IMR-90 (cell line): ENCODE results near the gene SLBP. TPM values are rescaled to one million over a fixed set of nuclear protein-coding genes. Genes with fewer than 3 reads are reported as not detected.

Experiments
- ATAC-seq: fragments of 200-7000 bp; cut with Tn5 transposase; 2 replicates; pipeline ENCODE4 v1.9.1; 2020; ENCODE audit warnings: low read depth, mild to moderate bottlenecking, moderate library complexity
- BruUV-seq: library from RNA; stranded (reverse); fragments of 400-500 nt; replicated peaks from 2 replicates; lab custom pipeline; 2021; lab: Mats Ljungman, UMichigan
- CTCF ChIA-PET: fragments of 300-600 bp; formaldehyde crosslinking; extraction: SDS; loops from one replicate; lab custom pipeline; 2021; ENCODE audit warnings: antibody characterized with exemption; lab: Yijun Ruan, JAX
- POLR2A ChIA-PET: fragments of 300-600 bp; sonication (Branson Sonifier 250); formaldehyde crosslinking; loops from one replicate; lab custom pipeline; 2022; ENCODE audit warnings: antibody characterized with exemption; ENCODE audit not compliant: unreplicated experiment; lab: Charles Lee
- DNase-seq: peaks from one replicate; pipeline ENCODE4 v3.0.0; 2013
- H2AFZ ChIP-seq: replicated peaks from 2 replicates; pipeline ENCODE3; 2013; ENCODE audit warnings: low read length, mild to moderate bottlenecking; ENCODE audit not compliant: poor library complexity
- H2AK5ac ChIP-seq: 2 replicates; pipeline ENCODE4 v1.6.1; 2013; ENCODE audit warnings: low read depth, low read length, inconsistent platforms
- H2AK9ac ChIP-seq: replicated peaks from 2 replicates; pipeline ENCODE3; 2013; ENCODE audit warnings: mild to moderate bottlenecking, low read depth, low read length, moderate library complexity; ENCODE audit not compliant: poor library complexity
- H2BK120ac ChIP-seq: 2 replicates; pipeline ENCODE4 v1.6.1; 2013; ENCODE audit warnings: low read depth, low read length, inconsistent platforms
- H2BK15ac ChIP-seq: 3 replicates; pipeline ENCODE4 v1.6.1; 2013; ENCODE audit warnings: low read depth, low read length, inconsistent platforms
- H2BK20ac ChIP-seq: 2 replicates; pipeline ENCODE4 v1.6.1; 2013; ENCODE audit warnings: low read depth, mild to moderate bottlenecking, inconsistent platforms, low read length, moderate library complexity
- H2BK5ac ChIP-seq: 2 replicates; pipeline ENCODE4 v1.6.1; 2013; ENCODE audit warnings: mild to moderate bottlenecking, low read depth, low read length, inconsistent platforms; ENCODE audit not compliant: poor library complexity, severe bottlenecking
- H3K14ac ChIP-seq: replicated peaks from 2 replicates; pipeline ENCODE4 v1.6.1; 2013; ENCODE audit warnings: low read depth, low read length, inconsistent platforms
- H3K18ac ChIP-seq: 2 replicates; pipeline ENCODE4 v1.6.1; 2013; ENCODE audit warnings: low read depth, low read length, control low read depth
- H3K23ac ChIP-seq: 2 replicates; pipeline ENCODE4 v1.6.1; 2013; ENCODE audit warnings: low read depth, low read length, inconsistent platforms
- H3K27ac ChIP-seq: 2 replicates; pipeline ENCODE4 v1.5.1; 2013; ENCODE audit warnings: mild to moderate bottlenecking, control low read depth, low read length; ENCODE audit not compliant: insufficient read depth
- H3K27me3 ChIP-seq: 2 replicates; pipeline ENCODE4 v1.6.1; 2013; ENCODE audit warnings: low read length; ENCODE audit not compliant: control insufficient read depth, insufficient read depth
- H3K36me3 ChIP-seq: 2 replicates; pipeline ENCODE4 v1.6.1; 2013; ENCODE audit warnings: low read length, mixed read lengths; ENCODE audit not compliant: control insufficient read depth, insufficient read depth
- H3K4ac ChIP-seq: 2 replicates; pipeline ENCODE4 v1.6.1; 2013; ENCODE audit warnings: low read depth, low read length, inconsistent platforms
- H3K4me1 ChIP-seq: 2 replicates; pipeline ENCODE4 v1.6.1; 2013; ENCODE audit warnings: low read length, mixed read lengths; ENCODE audit not compliant: control insufficient read depth, insufficient read depth
- H3K4me2 ChIP-seq: 2 replicates; pipeline ENCODE4 v1.6.1; 2013; ENCODE audit warnings: low read depth, mild to moderate bottlenecking, control low read depth, low read length, moderate library complexity
- H3K4me3 ChIP-seq: 2 replicates; pipeline ENCODE4 v1.5.1; 2013; ENCODE audit warnings: low read depth, mild to moderate bottlenecking, control low read depth, low read length, moderate library complexity; ENCODE audit not compliant: insufficient read depth
- H3K56ac ChIP-seq: 2 replicates; pipeline ENCODE4 v1.6.1; 2013; ENCODE audit warnings: low read length, inconsistent platforms; ENCODE audit not compliant: insufficient read depth; ENCODE audit errors: extremely low read depth
- H3K79me1 ChIP-seq, 2 experiments: 2 replicates each; pipeline ENCODE4 v1.6.1; 2013; ENCODE audit warnings: low read length in 2 of 2, inconsistent platforms in 1 of 2, low read depth in 1 of 2
- H3K9ac ChIP-seq: 2 replicates; pipeline ENCODE4 v1.6.1; 2013; ENCODE audit warnings: low read depth, low read length, control low read depth
- H3K9me1 ChIP-seq: 2 replicates; pipeline ENCODE4 v1.6.1; 2013; ENCODE audit warnings: low read length, inconsistent platforms; ENCODE audit not compliant: insufficient read depth
- H3K9me3 ChIP-seq: 2 replicates; pipeline ENCODE4 v1.6.1; 2013; ENCODE audit warnings: low read length; ENCODE audit not compliant: control insufficient read depth, insufficient read depth
- H4K20me1 ChIP-seq: 2 replicates; pipeline ENCODE4 v1.6.1; 2013; ENCODE audit warnings: low read length, inconsistent platforms; ENCODE audit not compliant: insufficient read depth
- H4K5ac ChIP-seq: 2 replicates; pipeline ENCODE4 v1.6.1; 2013; ENCODE audit warnings: mild to moderate bottlenecking, low read depth, low read length, control low read depth
- H4K8ac ChIP-seq, 2 experiments: 2 replicates each; pipeline ENCODE4 v1.6.1; 2013; ENCODE audit warnings: low read depth in 2 of 2, low read length in 2 of 2, control low read depth in 1 of 2, inconsistent platforms in 1 of 2
- H4K91ac ChIP-seq: 2 replicates; pipeline ENCODE4 v1.6.1; 2013; ENCODE audit warnings: low read depth, low read length, inconsistent platforms; ENCODE audit not compliant: insufficient read depth
- CHD1 ChIP-seq: IDR thresholded peaks from 2 replicates; pipeline ENCODE4 v1.6.1; 2012; ENCODE audit warnings: low read depth, low read length, improper control_type of control experiment
- CTCF ChIP-seq: conservative IDR thresholded peaks from 2 replicates; pipeline ENCODE4 v1.5.1; 2012; ENCODE audit warnings: mild to moderate bottlenecking, low read depth, low read length, improper control_type of control experiment
- ELK1 ChIP-seq: fragments of 150-350 bp; IDR thresholded peaks from 2 replicates; pipeline ENCODE4 v1.6.1; 2016; ENCODE audit warnings: low read depth, mild to moderate bottlenecking, low read length, moderate library complexity, borderline replicate concordance
- FOS ChIP-seq: fragments of 150-350 bp; IDR thresholded peaks from 2 replicates; pipeline ENCODE4 v1.6.1; 2016; ENCODE audit warnings: low read depth, low read length
- MAZ ChIP-seq: IDR thresholded peaks from 2 replicates; pipeline ENCODE4 v1.6.1; 2012; ENCODE audit warnings: low read depth, mild to moderate bottlenecking, low read length, improper control_type of control experiment, moderate library complexity, borderline replicate concordance
- RAD21 ChIP-seq: IDR thresholded peaks from 2 replicates; pipeline ENCODE4 v1.6.1; 2012; ENCODE audit warnings: low read length, improper control_type of control experiment
- SMC3 ChIP-seq: fragments of 150-350 bp; IDR thresholded peaks from 2 replicates; pipeline ENCODE4 v1.6.1; 2016; ENCODE audit warnings: low read depth, mild to moderate bottlenecking, antibody characterized with exemption, low read length, moderate library complexity
- WGBS, 2 experiments: methylation state at CpG; one replicate each; pipeline versions ENCODE4 v1.1.5 to v1.1.7; 2013; ENCODE audit warnings: missing lambda C conversion rate in 2 of 2; ENCODE audit not compliant: insufficient read length in 1 of 2; ENCODE audit errors: extremely low coverage in 2 of 2; 5-methylcytosine and 5-hydroxymethylcytosine counted together
- dilution Hi-C: fragments of 300-500 bp; cut with HindIII; formaldehyde crosslinking; loops from one replicate; pipeline ENCODE4 v1.14.3; 2018; ENCODE audit warnings: low sequenced_read_pairs; ENCODE audit not compliant: unreplicated experiment
- in situ Hi-C: fragments of 300-500 bp; cut with MboI; formaldehyde crosslinking; loops from 3 replicates; pipeline ENCODE4 v1.14.3; 2019; ENCODE audit warnings: low sequenced_read_pairs, inconsistent platforms, mixed read lengths
- intact Hi-C: fragments of 100-400 bp; cut with micrococcal nuclease; formaldehyde crosslinking; loops from 2 replicates; pipeline ENCODE4 v1.10.0; 2022
- polyA plus RNA-seq, 3 experiments: library from polyadenylated mRNA; depleted of rRNA; stranded (reverse); fragments of >200 nt; gene quantifications; 2 replicates each; pipeline ENCODE4 v1.2.3, GENCODE V29; 2012; ENCODE audit warnings: low replicate concordance in 1 of 3
- total RNA-seq: library from RNA; depleted of rRNA; stranded (reverse); fragments of >200 nt; gene quantifications from 2 replicates; pipeline ENCODE4 v1.2.3, GENCODE V29; 2012

Gene SLBP
- total and polyA plus RNA-seq, 2 of the 4 experiments (the other 2 are of a cell fraction): 64.9 to 66.1 TPM

DNA sequence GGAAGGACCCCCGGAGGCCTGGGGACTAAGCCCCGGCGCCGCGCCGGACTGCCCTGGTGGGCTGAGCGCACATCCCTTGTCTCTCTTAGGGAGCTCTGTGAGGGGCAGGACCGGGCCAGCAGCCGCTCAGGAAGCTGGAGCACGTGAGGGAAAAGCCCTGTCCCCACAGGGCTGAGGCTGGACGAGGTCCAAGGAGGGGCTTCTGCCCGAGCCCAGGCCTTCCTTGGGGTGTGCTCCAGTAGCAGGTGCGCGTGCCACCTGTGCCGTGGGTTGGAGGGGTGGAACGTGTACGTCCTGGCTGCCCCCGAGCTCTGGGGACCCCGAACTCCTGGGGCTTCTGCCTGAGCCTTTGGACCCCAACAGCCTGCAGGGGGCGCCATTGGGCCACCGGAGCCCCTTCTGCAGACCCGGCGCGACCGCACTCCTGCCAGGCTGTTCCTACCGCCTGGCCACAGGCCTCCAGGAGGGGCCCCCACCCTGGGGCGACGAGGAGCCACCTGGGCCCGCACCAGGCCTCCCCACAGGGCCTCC is 36.4 kb upstream of the SLBP start:
- Histone ChIP-seq H2BK15ac (no peak overlapping the region), H4K91ac (no peak overlapping the region), H3K18ac (no peak overlapping the region), H4K5ac (no peak overlapping the region), H3K23ac (no peak overlapping the region), H2BK5ac (no peak overlapping the region), H3K4me1 (no peaks in the 10 kb centered on the region), H3K27ac (no peak overlapping the region), H3K27me3 (no peaks in the 10 kb centered on the region; the same call in 1 of the 2 replicates), H3K14ac (no peak overlapping the region), H3K79me1 (no peaks in the 10 kb centered on the region), H3K36me3 (peaks cover 8% of the 10 kb centered on the region), H2AFZ (peak overlapping the region; percentile 24), H3K4ac (no peak overlapping the region), H3K56ac (no peak overlapping the region), H3K4me3 (no peak overlapping the region), H3K9me3 (no peaks in the 10 kb centered on the region), H2AK9ac (no peak overlapping the region), H3K9me1 (no peaks in the 10 kb centered on the region), H4K20me1 (peaks cover 4% of the 10 kb centered on the region; the same call in 1 of the 2 replicates), H2BK120ac (no peak overlapping the region), H3K4me2 (peak overlapping the region; percentile 70; the same call in 1 of the 2 replicates), H3K9ac (no peak overlapping the region), H2BK20ac (no peak overlapping the region), H2AK5ac (no peak overlapping the region; the same call in 1 of the 2 replicates), H4K8ac (no peak overlapping the region)
- in situ Hi-C loops (no loop called here), intact Hi-C loops (loop anchor here (1.0 kb wide), 3 partner anchors 62 to 162 kb away; no protein-coding TSS in a partner anchor), dilution Hi-C loops (no loop called here)
- peak; percentile 81 for ATAC-seq
- BruUV-seq: no TSS peak
- CTCF ChIA-PET: interaction anchor here (0.6 to 1.4 kb wide), 3 partner anchors 60 to 159 kb away, joined by 3 to 8 read pairs (median 3); no protein-coding TSS in a partner anchor
- WGBS, 2 experiments: 4% methylated on average over 11 of the region's 29 CpGs; no CpG with 5 or more reads in 1 of the 2 experiments
- POLR2A ChIA-PET: no interaction called here
- DNase-seq: peak; percentile 41
- TF ChIP-seq CTCF (peak; percentile 77), SMC3 (peak; percentile 83), FOS (no peak), ELK1 (no peak), RAD21 (peak; percentile 80), MAZ (peak; percentile 41; the same call in 1 of the 2 replicates), CHD1 (no peak)
